GM19395 (cell line): ENCODE results near the gene MCF2L.
"Not testable (repeated sequence)": the region's sequence is repeated elsewhere in the genome, so short reads cannot be mapped to it uniquely, and the experiment has no call there.

Experiments
- ATAC-seq: cut with Tn5 transposase; IDR thresholded peaks from one replicate; pipeline ENCODE4 v1.9.1; 2021; ENCODE audit warnings: mild to moderate bottlenecking, moderate library complexity; ENCODE audit not compliant: unreplicated experiment

The MCF2L gene

GRCh38 chr13:113029487-113030258 is 60.7 kb downstream of the MCF2L start:
- ATAC-seq, result no peak

- not testable (repeated sequence) for ATAC-seq
Observed at GRCh38 chr13:113030259-113030640, 61.2 kb downstream of the MCF2L start.

GRCh38 chr13:113031465-113031864 is 62.5 kb downstream of the MCF2L start:
- no peak for ATAC-seq

DNA sequence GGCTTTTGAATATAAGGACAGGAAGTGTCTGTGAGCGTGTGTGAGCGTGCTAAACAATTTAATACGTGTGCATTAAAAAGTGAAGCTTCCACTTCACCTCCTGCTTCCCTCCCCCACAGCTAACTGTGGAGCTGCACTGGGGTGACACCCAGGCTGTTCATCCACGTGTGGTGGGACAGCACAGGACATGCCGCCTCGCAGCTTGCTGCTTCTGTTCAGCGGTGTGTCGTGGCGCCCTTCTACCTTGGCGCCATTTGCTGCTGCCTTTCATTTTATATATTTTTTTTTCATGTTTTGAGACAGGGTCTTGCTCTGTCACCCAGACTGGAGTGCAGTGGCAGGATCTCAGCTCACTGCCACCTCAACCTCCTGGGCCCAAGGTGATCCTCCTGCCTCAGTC is 63.3 kb downstream of the MCF2L start:
- ATAC-seq, result no peak

GRCh38 chr13:113033054-113033850 is 64.2 kb downstream of the MCF2L start:
- no peak for ATAC-seq

GRCh38 chr13:113034451-113035212 is 65.6 kb downstream of the MCF2L start:
- ATAC-seq, result no peak

- ATAC-seq, result no peak
Observed at GRCh38 chr13:113035213-113035800, 66.3 kb downstream of the MCF2L start.

- no peak for ATAC-seq
Observed at GRCh38 chr13:113036401-113036800, 67.4 kb downstream of the MCF2L start.

DNA sequence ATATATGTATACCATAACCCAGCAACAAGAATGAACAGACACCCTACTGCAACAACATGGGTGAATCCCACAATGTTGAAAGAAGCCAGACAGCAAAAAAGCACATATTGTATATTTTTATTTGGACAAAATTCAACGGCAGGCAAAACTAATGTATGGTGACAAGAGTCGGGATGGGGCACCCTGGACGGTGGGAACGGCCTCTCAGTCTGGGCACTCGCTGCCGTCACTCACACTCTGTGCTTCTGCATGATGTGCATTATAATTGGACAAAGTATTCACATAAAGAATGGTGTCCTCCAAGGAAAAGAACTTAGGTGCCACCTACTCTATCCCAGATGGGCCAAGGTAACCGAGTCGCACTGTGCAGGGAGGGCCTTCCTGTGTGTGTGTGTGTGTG is 71.0 kb downstream of the MCF2L start:
- ATAC-seq, result no peak

- ATAC-seq, result no peak
Observed at GRCh38 chr13:113040597-113041292, 71.7 kb downstream of the MCF2L start.

- no peak for ATAC-seq
Observed at GRCh38 chr13:113041293-113041690, 72.3 kb downstream of the MCF2L start.

GRCh38 chr13:113041896-113042295 is 72.9 kb downstream of the MCF2L start:
- ATAC-seq, result no peak

DNA sequence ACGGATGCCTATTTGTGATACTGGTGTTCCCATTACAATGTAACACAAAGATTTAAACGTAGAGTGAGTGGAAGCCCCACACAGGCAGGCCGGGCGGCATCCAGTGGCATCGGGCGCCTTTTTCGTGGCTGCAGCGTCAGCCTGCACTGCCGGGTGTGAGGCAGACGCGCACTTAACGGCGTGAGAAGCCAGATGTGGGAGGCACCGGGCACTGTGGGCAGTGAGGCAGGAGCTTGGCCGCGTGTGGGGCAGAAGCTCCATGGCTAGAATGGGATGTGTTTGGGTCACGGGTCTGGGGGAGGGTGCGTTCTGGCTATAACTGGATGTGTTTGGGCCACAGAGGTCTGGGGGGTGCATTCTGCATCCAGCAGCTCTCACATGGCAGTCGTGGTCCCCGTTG is 73.4 kb downstream of the MCF2L start:
- no peak for ATAC-seq

DNA sequence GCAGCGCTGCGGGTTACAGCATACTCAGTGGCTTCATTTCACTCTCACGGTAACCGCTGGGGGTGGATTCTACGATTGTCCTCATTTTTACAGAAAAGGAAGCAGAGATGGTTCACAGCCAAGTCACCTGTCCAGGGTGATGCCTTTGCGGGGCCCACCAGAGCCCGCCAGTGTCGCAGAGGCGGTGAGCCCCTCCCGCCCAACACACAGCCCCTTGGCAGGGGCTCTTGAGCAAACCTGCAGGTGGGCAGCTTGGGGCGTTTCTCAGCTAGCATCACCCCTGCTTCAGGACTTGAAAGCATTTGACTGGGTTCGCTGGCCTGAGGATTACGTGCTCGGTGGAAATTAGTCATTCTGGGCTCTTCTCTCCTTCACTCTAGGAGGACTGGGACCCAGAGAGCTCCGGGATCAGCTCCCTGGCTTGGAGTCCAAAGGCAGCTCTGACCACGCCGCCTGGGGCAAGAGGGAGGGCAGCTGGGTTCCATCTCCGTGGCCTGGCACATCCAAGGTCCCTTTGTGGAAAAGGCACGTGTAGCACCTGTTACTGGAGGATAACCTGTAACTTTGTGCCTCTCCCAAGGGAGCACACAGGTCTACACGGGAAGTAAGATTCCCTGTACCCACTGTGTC is 74.1 kb downstream of the MCF2L start:
- no peak for ATAC-seq

DNA sequence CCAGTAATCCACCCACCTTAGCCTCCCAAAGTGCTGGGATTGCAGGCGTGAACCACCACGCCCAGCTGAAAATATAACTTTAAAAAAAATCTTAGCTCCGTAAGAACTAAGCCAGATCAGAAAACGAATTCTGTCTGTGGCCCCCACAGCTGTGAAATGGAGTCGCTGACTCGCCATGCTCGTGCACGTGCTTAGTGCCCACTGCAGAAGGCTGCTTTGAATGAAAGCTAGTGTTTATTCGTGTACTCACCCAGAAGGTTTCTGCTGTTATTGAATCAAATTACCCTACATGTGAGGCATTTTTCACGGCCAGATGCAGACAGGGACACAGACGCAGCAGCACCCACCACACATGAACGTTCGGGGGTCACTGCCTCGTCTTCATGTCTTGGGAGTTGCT is 74.9 kb downstream of the MCF2L start:
- no peak for ATAC-seq

DNA sequence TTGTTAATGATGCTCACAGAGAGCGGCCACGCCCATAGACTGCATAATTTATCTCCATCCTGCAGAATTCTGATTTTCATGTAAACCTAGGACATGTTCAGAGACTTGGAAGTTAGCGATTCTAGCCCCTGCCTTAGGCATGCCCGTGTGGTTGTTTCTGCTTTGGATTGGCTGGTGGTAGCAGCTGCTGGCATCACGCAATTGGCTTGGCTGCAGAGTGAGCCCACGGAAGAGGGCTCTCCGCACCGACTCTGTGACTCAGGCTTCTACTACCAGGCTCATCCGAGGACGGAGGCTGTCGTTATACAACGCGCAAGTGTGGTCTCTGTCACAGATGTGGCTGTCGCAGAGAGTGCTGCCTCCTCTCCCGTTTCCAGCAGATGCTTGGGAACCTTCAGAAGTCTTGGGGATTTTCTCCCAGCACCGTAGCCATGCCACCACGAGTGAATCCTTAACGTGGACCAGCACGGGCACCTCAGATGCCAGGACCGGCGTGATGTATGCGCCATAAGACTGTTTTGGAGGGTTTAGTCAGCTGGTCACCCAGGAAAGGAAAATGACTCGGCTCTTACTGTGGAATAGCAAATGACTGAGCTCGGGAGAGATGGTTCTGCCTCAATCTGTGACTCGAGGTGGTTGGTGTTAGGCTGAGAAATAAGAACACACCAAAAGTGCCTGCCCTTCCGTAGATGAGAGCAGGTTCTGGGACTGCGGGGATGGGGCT is 75.5 kb downstream of the MCF2L start:
- ATAC-seq, result no peak

DNA sequence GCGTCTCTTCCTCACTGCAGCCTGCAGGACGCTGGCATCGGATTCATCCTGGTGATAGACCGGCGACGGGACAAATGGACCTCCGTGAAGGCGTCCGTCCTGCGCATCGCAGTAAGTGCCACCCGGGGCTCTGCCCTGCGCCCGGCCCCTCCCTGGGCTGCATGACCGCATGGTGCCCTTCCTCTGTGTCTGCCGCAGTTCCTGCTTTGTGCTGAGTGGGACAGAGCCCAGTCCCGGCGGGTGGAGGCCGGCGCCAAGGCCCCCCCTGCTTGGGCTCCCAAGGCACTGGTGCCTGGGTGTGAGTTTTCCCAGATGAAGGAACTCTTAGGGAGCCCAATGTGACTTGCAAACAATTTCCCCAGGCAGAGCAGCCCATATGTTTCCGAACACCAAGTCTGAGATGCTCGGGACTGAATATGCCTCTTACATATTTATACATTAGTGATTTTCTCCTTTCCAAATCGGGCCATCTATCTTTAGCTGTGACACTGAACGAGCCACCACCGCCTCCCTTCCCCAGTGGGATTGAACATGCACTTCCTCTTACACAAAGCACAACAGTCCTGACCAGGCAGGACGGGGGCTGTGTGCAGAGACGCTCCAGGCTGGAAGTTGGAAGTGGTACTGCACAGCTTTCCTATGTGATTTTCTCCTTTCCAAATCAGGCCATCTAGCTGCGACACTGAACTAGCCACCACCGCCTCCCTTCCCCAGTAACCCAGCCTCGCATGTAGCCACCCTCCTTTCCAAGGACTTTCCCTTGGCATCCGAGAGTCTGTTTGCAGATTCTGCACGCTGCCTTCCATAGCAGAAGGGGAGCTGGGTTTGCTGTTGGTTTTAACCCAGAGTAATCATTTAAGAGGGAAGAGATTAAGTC is 76.5 kb downstream of the MCF2L start:
- no peak for ATAC-seq

DNA sequence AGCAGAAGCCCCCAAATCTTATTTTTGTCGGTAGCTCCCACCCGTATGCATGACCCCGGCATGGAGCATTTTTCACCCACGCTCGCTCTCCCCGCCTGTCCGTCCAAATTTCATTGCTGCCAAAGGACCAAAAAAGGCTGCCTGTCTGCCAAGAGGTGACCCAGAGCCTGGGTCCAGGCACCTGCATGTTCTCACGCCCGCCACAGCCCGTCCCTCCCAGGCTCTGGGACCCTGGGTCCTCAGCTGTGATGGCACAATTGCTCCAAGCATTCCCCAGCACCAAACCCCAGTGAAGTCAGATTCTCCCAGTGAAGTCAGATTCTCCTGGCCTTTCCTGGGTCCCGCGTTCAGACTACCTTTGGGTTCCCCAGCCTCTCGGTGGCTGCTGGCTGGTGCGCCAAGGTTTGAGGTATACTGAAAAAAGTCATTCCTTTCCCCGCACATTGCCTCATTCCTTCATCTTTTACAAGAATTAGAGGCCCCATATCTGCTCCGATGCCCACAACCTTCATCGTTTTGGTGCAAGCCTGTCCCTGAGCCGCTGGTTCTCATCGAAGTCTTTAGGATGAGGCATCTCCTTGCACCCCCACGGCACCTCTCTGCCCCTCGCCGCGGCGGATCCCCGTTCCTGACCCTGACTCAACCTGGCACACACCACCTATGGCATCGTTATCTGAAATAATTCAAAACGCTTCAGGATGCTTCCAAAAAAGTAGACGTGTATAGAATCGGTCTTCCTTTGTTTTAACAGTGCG is 77.3 kb downstream of the MCF2L start:
- no peak for ATAC-seq
